CD14-positive monocyte (primary cell): ENCODE results near the gene SERBP1. TPM values are rescaled to one million over a fixed set of nuclear protein-coding genes. Genes with fewer than 3 reads are reported as not detected.
A peak's percentile ranks its signal among the peaks of the same experiment; 100 is the strongest.

Experiments
- DNase-seq, 3 donors: peaks; one replicate each; pipeline ENCODE4 v3.0.0-alpha.2; 2011 to 2022
- H2AFZ ChIP-seq: 2 replicates; pipeline ENCODE4 v1.6.0; 2012; ENCODE audit warnings: mild to moderate bottlenecking, low read depth, low read length, inconsistent platforms; ENCODE audit not compliant: insufficient read depth, poor library complexity, severe bottlenecking
- H3K27ac ChIP-seq, 2 donors: 1 replicate in 1 of 2; 2 replicates in 1 of 2; pipeline ENCODE4 v1.5.1; 2012 to 2013; ENCODE audit warnings: low read length in 2 of 2, control low read depth in 1 of 2, inconsistent platforms in 1 of 2, low read depth in 1 of 2, mild to moderate bottlenecking in 1 of 2
- H3K27me3 ChIP-seq, 2 donors: one replicate each; pipeline versions ENCODE4 v1.6.0 to v1.6.1; 2011 to 2013; ENCODE audit warnings: low read length in 2 of 2; ENCODE audit not compliant: control insufficient read depth in 2 of 2, insufficient read depth in 2 of 2
- H3K36me3 ChIP-seq, 2 donors: replicated peaks in 1 of 2; 1 replicate in 1 of 2; 2 replicates in 1 of 2; pipeline versions ENCODE4 v1.5.1 to v1.6.1; 2012 to 2013; ENCODE audit warnings: low read length in 2 of 2, control low read depth in 1 of 2, inconsistent platforms in 1 of 2, mild to moderate bottlenecking in 1 of 2; ENCODE audit not compliant: insufficient read depth in 2 of 2, control insufficient read depth in 1 of 2
- H3K4me1 ChIP-seq, 2 donors: 1 replicate in 1 of 2; 2 replicates in 1 of 2; pipeline versions ENCODE4 v1.5.1 to v1.6.1; 2012 to 2013; ENCODE audit warnings: low read length in 2 of 2, control low read depth in 1 of 2, inconsistent platforms in 1 of 2, mild to moderate bottlenecking in 1 of 2, moderate library complexity in 1 of 2; ENCODE audit not compliant: insufficient read depth in 2 of 2, control insufficient read depth in 1 of 2
- H3K4me2 ChIP-seq: replicated peaks from 2 replicates; pipeline ENCODE3; 2012; ENCODE audit warnings: low read length, moderate library complexity, mild to moderate bottlenecking; ENCODE audit not compliant: poor library complexity, severe bottlenecking; ENCODE audit errors: extremely low read depth
- H3K4me3 ChIP-seq, 3 experiments: fragments of 200-600 bp in 1 of 3; sonication (generic) in 1 of 3; replicated peaks in 1 of 3; 1 replicate in 2 of 3; 2 replicates in 1 of 3; pipeline ENCODE4 v1.5.1; 2011 to 2013; ENCODE audit warnings: low read length in 3 of 3, mild to moderate bottlenecking in 3 of 3, control low read depth in 2 of 3, low read depth in 2 of 3, inconsistent platforms in 1 of 3, moderate library complexity in 1 of 3
- H3K79me2 ChIP-seq: 2 replicates; pipeline ENCODE4 v1.6.0; 2012; ENCODE audit warnings: mild to moderate bottlenecking, control low read depth, inconsistent platforms, low read length, moderate library complexity; ENCODE audit not compliant: insufficient read depth
- H3K9ac ChIP-seq: 2 replicates; pipeline ENCODE4 v1.6.0; 2017; ENCODE audit warnings: low read length, mild to moderate bottlenecking; ENCODE audit not compliant: insufficient read depth, poor library complexity, severe bottlenecking
- H3K9me3 ChIP-seq, 2 donors: replicated peaks in 1 of 2; 1 replicate in 1 of 2; 2 replicates in 1 of 2; pipeline versions ENCODE4 v1.5.1 to v1.6.1; 2012 to 2013; ENCODE audit warnings: low read length in 2 of 2, control low read depth in 1 of 2; ENCODE audit not compliant: control insufficient read depth in 1 of 2, insufficient read depth in 1 of 2
- H4K20me1 ChIP-seq: 2 replicates; pipeline ENCODE4 v1.6.0; 2012; ENCODE audit warnings: mild to moderate bottlenecking, low read length, control low read depth, moderate library complexity; ENCODE audit not compliant: insufficient read depth
- H3K27ac Mint-ChIP-seq, 7 donors: one replicate each; pipeline ENCODE4 v1.8.0; 2020; ENCODE audit warnings: mild to moderate bottlenecking in 7 of 7, mixed read lengths in 7 of 7, moderate library complexity in 6 of 7, inconsistent platforms in 2 of 7
- H3K27me3 Mint-ChIP-seq, 3 donors: one replicate each; pipeline ENCODE4 v1.8.0; 2021 to 2022; ENCODE audit warnings: low read depth in 3 of 3, mild to moderate bottlenecking in 3 of 3, mixed read lengths in 3 of 3, moderate library complexity in 3 of 3, inconsistent platforms in 1 of 3
- H3K36me3 Mint-ChIP-seq, 2 donors: one replicate each; pipeline ENCODE4 v1.8.0; 2020; ENCODE audit warnings: mixed read lengths in 2 of 2, inconsistent platforms in 1 of 2, mild to moderate bottlenecking in 1 of 2
- H3K4me1 Mint-ChIP-seq: one replicate; pipeline ENCODE4 v1.8.0; 2020; ENCODE audit warnings: mild to moderate bottlenecking, mixed read lengths
- H3K4me3 Mint-ChIP-seq, 2 donors: one replicate each; pipeline ENCODE4 v1.8.0; 2020; ENCODE audit warnings: mild to moderate bottlenecking in 2 of 2, mixed read lengths in 2 of 2, moderate library complexity in 1 of 2
- H3K9me3 Mint-ChIP-seq, 7 donors: one replicate each; pipeline ENCODE4 v1.8.0; 2020 to 2022; ENCODE audit warnings: mixed read lengths in 7 of 7, mild to moderate bottlenecking in 6 of 7, moderate library complexity in 6 of 7, inconsistent platforms in 2 of 7
- CTCF ChIP-seq: fragments of 200-600 bp; IDR thresholded peaks from one replicate; pipeline ENCODE4 v1.8.0; 2022; ENCODE audit warnings: antibody characterized with exemption, mild to moderate bottlenecking
- WGBS: methylation state at CpG from one replicate; pipeline ENCODE4 v1.1.5; 2013; ENCODE audit warnings: missing lambda C conversion rate; ENCODE audit not compliant: insufficient coverage; 5-methylcytosine and 5-hydroxymethylcytosine counted together
- intact Hi-C, 2 donors: fragments of 100-400 bp; cut with micrococcal nuclease; formaldehyde crosslinking; loops; one replicate each; pipeline versions ENCODE4 v1.15.0 to v1.15.1; 2023
- polyA plus RNA-seq, 3 donors: library from polyadenylated mRNA; depleted of rRNA in 1 of 3; unstranded in 2 of 3; stranded (reverse) in 1 of 3; fragments of 300-500 nt in 2 of 3; fragments of >200 nt in 1 of 3; fragmentation: Illumina TruSeq in 2 of 3; gene quantifications; 1 replicate in 2 of 3; 2 replicates in 1 of 3; pipeline ENCODE4 v1.2.3, GENCODE V29; 2012 to 2021

The SERBP1 gene
- polyA plus RNA-seq, 3 donors, result 38.2 to 78.8 (median 75.3) TPM

- Histone ChIP-seq H3K9ac (no peak overlapping the region), H3K4me1 (peaks cover 7 to 17% of the 10 kb centered on the region in 2 donors), H3K4me2 (no peak overlapping the region), H4K20me1 (no peaks in the 10 kb centered on the region), H3K36me3 (no peaks in the 10 kb centered on the region), H2AFZ (no peak overlapping the region), H3K9me3 (no peaks in the 10 kb centered on the region), H3K79me2 (no peaks in the 10 kb centered on the region), H3K4me3 (no peak overlapping the region), H3K27ac (no peak overlapping the region), H3K27me3 (no peaks in the 10 kb centered on the region)
- H3K4me3 Mint-ChIP-seq, result no peak overlapping the region
- TF ChIP-seq CTCF, result no peak
- H3K4me1 Mint-ChIP-seq, result peaks cover 17% of the 10 kb centered on the region
- H3K36me3 Mint-ChIP-seq, result no peaks in the 10 kb centered on the region
- no CpG with 5 or more reads among the region's 2 CpGs for WGBS
- H3K9me3 Mint-ChIP-seq, result no peaks in the 10 kb centered on the region
- DNase-seq, result no peak
- H3K27ac Mint-ChIP-seq, result no peak overlapping the region
- intact Hi-C loops, result no loop called here
- H3K27me3 Mint-ChIP-seq, result peaks cover under 1 to 4% (median 2%) of the 10 kb centered on the region in 3 donors
Measured at GRCh38 chr1:67441739-67442281, 11.6 kb upstream of the SERBP1 start.

- H3K4me1 Mint-ChIP-seq, result peaks cover 19% of the 10 kb centered on the region
- no peak overlapping the region for H3K27ac ChIP-seq
- H3K79me2 ChIP-seq, result no peaks in the 10 kb centered on the region
- H2AFZ ChIP-seq, result peak overlapping the region; percentile 36
- H3K27me3 Mint-ChIP-seq, result peaks cover 0 to 4% (median 2%) of the 10 kb centered on the region in 3 donors
- intact Hi-C loops, result no loop called here
- no peak overlapping the region for H3K4me2 ChIP-seq
- 0% methylated on average over 2 of the region's 3 CpGs for WGBS
- no peak overlapping the region for H3K4me3 ChIP-seq
- H3K36me3 ChIP-seq, result no peaks in the 10 kb centered on the region
- peak; percentile 6 to 33 (median 9) for DNase-seq
- no peaks in the 10 kb centered on the region for H3K9me3 Mint-ChIP-seq
- H4K20me1 ChIP-seq, result no peaks in the 10 kb centered on the region
- peaks cover 7 to 17% of the 10 kb centered on the region in 2 donors for H3K4me1 ChIP-seq
- H3K27ac Mint-ChIP-seq, result no peak overlapping the region
- no peaks in the 10 kb centered on the region for H3K36me3 Mint-ChIP-seq
- no peaks in the 10 kb centered on the region for H3K27me3 ChIP-seq
- TF ChIP-seq CTCF, result no peak
- H3K9me3 ChIP-seq, result no peaks in the 10 kb centered on the region
- no peak overlapping the region for H3K4me3 Mint-ChIP-seq
- no peak overlapping the region for H3K9ac ChIP-seq
Measured at GRCh38 chr1:67441183-67441582, 11.0 kb upstream of the SERBP1 start.
